Measurements from ENCODE around the gene FHL1. TPM values are rescaled to one million over a fixed set of nuclear protein-coding genes. Genes with fewer than 3 reads are reported as not detected.
"Not testable (repeated sequence)": the region's sequence is repeated elsewhere in the genome, so short reads cannot be mapped to it uniquely, and the experiment has no call there.

Gene FHL1
- total RNA-seq, 1 experiment from 2014 or later, result 20.0 TPM

DNA sequence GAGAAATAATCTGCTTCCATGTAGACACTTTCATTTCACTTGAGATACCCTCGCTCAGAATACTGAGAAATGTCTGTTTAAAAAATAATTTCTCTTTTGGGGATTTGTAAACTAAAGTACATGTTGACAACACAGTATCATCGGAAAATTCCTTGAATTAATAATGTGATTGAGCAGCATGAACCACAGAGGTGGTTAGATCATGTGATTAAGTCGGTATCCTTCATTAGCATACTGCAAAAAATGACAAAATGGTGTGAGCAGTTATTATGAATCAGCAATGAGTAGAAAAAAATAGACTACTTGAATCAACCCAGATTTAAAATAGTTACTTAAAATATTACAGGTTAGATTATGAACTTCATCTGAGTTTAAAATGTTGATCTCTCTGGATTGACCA lies 89.7 kb downstream of the FHL1 start:
- Histone ChIP-seq H3K79me2 (ENCODE audit: insufficient read depth, low read length) (no peaks in the 10 kb centered on the region), H3K27ac (ENCODE audit: low read depth, low read length) (no peak overlapping the region), H2AFZ (ENCODE audit: low read depth, low read length, poor library complexity, severe bottlenecking) (no peak overlapping the region), H4K20me1 (ENCODE audit: insufficient read depth) (no peaks in the 10 kb centered on the region), H3K9ac (ENCODE audit: low read length) (no peak overlapping the region), H3K4me1 (ENCODE audit: control insufficient read depth in 1 of 2, insufficient read depth in 2 of 2, low read length in 2 of 2) (no peaks in the 10 kb centered on the region), H3K4me2 (ENCODE audit: low read length) (no peak overlapping the region), H3K27me3 (ENCODE audit: insufficient read depth, low read length) (no peaks in the 10 kb centered on the region), H3K4me3 (replicated peaks in 1 of 2; ENCODE audit: low read depth in 1 of 2, low read length in 2 of 2) (no peak overlapping the region), H3K9me3 (ENCODE audit: control insufficient read depth in 1 of 2, insufficient read depth in 1 of 2, low read depth in 1 of 2, low read length in 2 of 2) (no peaks in the 10 kb centered on the region), H3K36me3 (ENCODE audit: control insufficient read depth in 1 of 2, insufficient read depth in 2 of 2, low read length in 2 of 2) (peaks cover 3 to 6% of the 10 kb centered on the region in 2 experiments), H3K9me2 (ENCODE audit: insufficient read depth) (no peaks in the 10 kb centered on the region)
- RAD21 ChIA-PET (ENCODE audit: low non-redundant PET in 1 of 2, low total read pairs in 2 of 2, uncharacterized antibody in 2 of 2, unreplicated experiment in 2 of 2), result no interaction called here
- CTCF ChIA-PET, result no interaction called here
- intact Hi-C loops (cut with micrococcal nuclease), result no loop called here
- DNase-seq (ENCODE audit: low read depth, low spot score) (no peak), ATAC-seq (no peak)
- TF ChIP-seq CEBPB (IDR thresholded peaks at IDR 0.05; ENCODE audit: low read depth), result no peak
- TF ChIP-seq TCF7L2 (IDR thresholded peaks at IDR 0.05; ENCODE audit: borderline replicate concordance, extremely low read depth, insufficient read depth, insufficient read length), result no peak
- TF ChIP-seq EZH2 (IDR thresholded peaks at IDR 0.05), result no peak
- POLR2A ChIA-PET, result no interaction called here
- BruUV-seq (replicated peaks), result no TSS peak

GRCh38 chrX:136237849-136238248 lies 90.5 kb downstream of the FHL1 start:
- ATAC-seq; H3K4me3 ChIP-seq (replicated peaks in 1 of 2; ENCODE audit: low read depth in 1 of 2, low read length in 2 of 2); BruUV-seq (replicated peaks); H3K9ac ChIP-seq (ENCODE audit: low read length); H3K9me2 ChIP-seq (ENCODE audit: insufficient read depth); H2AFZ ChIP-seq (ENCODE audit: low read depth, low read length, poor library complexity, severe bottlenecking); DNase-seq (ENCODE audit: low read depth, low spot score); H3K79me2 ChIP-seq (ENCODE audit: insufficient read depth, low read length); CTCF ChIA-PET; POLR2A ChIA-PET; intact Hi-C loops (cut with micrococcal nuclease); H3K9me3 ChIP-seq (ENCODE audit: control insufficient read depth in 1 of 2, insufficient read depth in 1 of 2, low read depth in 1 of 2, low read length in 2 of 2); H3K4me1 ChIP-seq (ENCODE audit: control insufficient read depth in 1 of 2, insufficient read depth in 2 of 2, low read length in 2 of 2); H4K20me1 ChIP-seq (ENCODE audit: insufficient read depth); H3K27me3 ChIP-seq (ENCODE audit: insufficient read depth, low read length); H3K27ac ChIP-seq (ENCODE audit: low read depth, low read length); H3K36me3 ChIP-seq (ENCODE audit: control insufficient read depth in 1 of 2, insufficient read depth in 2 of 2, low read length in 2 of 2); H3K4me2 ChIP-seq (ENCODE audit: low read length); RAD21 ChIA-PET (ENCODE audit: low non-redundant PET in 1 of 2, low total read pairs in 2 of 2, uncharacterized antibody in 2 of 2, unreplicated experiment in 2 of 2): not testable (repeated sequence)

DNA sequence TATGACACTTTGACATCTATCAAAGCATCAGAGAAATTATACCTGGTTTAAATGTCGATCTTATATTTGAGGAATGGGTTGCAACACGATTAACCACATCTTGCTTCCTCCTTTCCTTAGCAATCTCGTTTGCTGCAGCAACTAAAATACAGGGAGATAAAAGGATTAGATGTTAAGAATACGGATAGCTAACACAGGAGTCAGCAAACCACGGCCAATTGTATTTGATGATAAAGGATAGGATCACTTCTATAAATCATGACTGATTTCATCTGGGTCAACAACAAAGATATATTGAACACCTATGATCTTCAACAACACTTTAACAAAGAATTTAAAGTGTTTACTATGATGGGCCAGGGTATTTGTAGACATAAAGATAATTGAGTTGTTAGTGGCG lies 98.9 kb downstream of the FHL1 start:
- Histone ChIP-seq H3K4me3 (replicated peaks in 1 of 2; ENCODE audit: low read depth in 1 of 2, low read length in 2 of 2) (no peak overlapping the region), H3K9me2 (ENCODE audit: insufficient read depth) (no peaks in the 10 kb centered on the region), H3K9me3 (ENCODE audit: control insufficient read depth in 1 of 2, insufficient read depth in 1 of 2, low read depth in 1 of 2, low read length in 2 of 2) (no peaks in the 10 kb centered on the region), H3K4me2 (ENCODE audit: low read length) (no peak overlapping the region), H3K9ac (ENCODE audit: low read length) (no peak overlapping the region), H2AFZ (ENCODE audit: low read depth, low read length, poor library complexity, severe bottlenecking) (no peak overlapping the region), H3K36me3 (ENCODE audit: control insufficient read depth in 1 of 2, insufficient read depth in 2 of 2, low read length in 2 of 2) (peaks cover 0 to 5% of the 10 kb centered on the region in 2 experiments; a peak in 2 of 4 replicates), H4K20me1 (ENCODE audit: insufficient read depth) (no peaks in the 10 kb centered on the region), H3K79me2 (ENCODE audit: insufficient read depth, low read length) (peaks cover 33% of the 10 kb centered on the region), H3K4me1 (ENCODE audit: control insufficient read depth in 1 of 2, insufficient read depth in 2 of 2, low read length in 2 of 2) (peaks cover 0 to 7% of the 10 kb centered on the region in 2 experiments; a peak in 2 of 4 replicates), H3K27ac (ENCODE audit: low read depth, low read length) (no peak overlapping the region), H3K27me3 (ENCODE audit: insufficient read depth, low read length) (no peaks in the 10 kb centered on the region)
- ATAC-seq, result no peak
- intact Hi-C loops (cut with micrococcal nuclease), result no loop called here
- no TSS peak for BruUV-seq (replicated peaks)
- ChIA-PET RAD21 (ENCODE audit: low non-redundant PET in 1 of 2, low total read pairs in 2 of 2, uncharacterized antibody in 2 of 2, unreplicated experiment in 2 of 2) (no interaction called here), POLR2A (no interaction called here), CTCF (no interaction called here)
- DNase-seq (ENCODE audit: low read depth, low spot score), result no peak
- TF ChIP-seq POLR2AphosphoS5 (IDR thresholded peaks at IDR 0.05; ENCODE audit: low read depth, low read length), result no peak
- no peak for TF ChIP-seq CEBPB (IDR thresholded peaks at IDR 0.05; ENCODE audit: low read depth)
- no peak for TF ChIP-seq YY1 (IDR thresholded peaks at IDR 0.05; ENCODE audit: extremely low read depth, insufficient replicate concordance, low read depth, low read length)
- TF ChIP-seq SIN3A (IDR thresholded peaks at IDR 0.05; ENCODE audit: low read depth), result no peak
- no peak for TF ChIP-seq FOSL1 (IDR thresholded peaks at IDR 0.05; ENCODE audit: low read depth)
- TF ChIP-seq TCF7L2 (IDR thresholded peaks at IDR 0.05; ENCODE audit: borderline replicate concordance, extremely low read depth, insufficient read depth, insufficient read length), result no peak
- TF ChIP-seq SRF (IDR thresholded peaks at IDR 0.05; ENCODE audit: low read depth), result no peak
- TF ChIP-seq, protein P1, sequence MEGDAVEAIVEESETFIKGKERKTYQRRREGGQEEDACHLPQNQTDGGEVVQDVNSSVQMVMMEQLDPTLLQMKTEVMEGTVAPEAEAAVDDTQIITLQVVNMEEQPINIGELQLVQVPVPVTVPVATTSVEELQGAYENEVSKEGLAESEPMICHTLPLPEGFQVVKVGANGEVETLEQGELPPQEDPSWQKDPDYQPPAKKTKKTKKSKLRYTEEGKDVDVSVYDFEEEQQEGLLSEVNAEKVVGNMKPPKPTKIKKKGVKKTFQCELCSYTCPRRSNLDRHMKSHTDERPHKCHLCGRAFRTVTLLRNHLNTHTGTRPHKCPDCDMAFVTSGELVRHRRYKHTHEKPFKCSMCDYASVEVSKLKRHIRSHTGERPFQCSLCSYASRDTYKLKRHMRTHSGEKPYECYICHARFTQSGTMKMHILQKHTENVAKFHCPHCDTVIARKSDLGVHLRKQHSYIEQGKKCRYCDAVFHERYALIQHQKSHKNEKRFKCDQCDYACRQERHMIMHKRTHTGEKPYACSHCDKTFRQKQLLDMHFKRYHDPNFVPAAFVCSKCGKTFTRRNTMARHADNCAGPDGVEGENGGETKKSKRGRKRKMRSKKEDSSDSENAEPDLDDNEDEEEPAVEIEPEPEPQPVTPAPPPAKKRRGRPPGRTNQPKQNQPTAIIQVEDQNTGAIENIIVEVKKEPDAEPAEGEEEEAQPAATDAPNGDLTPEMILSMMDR (IDR thresholded peaks at IDR 0.05 in 2 of 3, conservative IDR thresholded peaks at IDR 0.05 in 1 of 3; ENCODE audit: borderline replicate concordance in 1 of 3, insufficient read depth in 1 of 3, low read depth in 2 of 3, low read length in 2 of 3), result no peak
- no peak for TF ChIP-seq MAX (IDR thresholded peaks at IDR 0.05)
- no peak for TF ChIP-seq ELF1 (IDR thresholded peaks at IDR 0.05; ENCODE audit: borderline replicate concordance, low read depth)
- no peak for TF ChIP-seq ZFX (IDR thresholded peaks at IDR 0.05)
